GM18508 (cell line): ENCODE measurements around the gene NID1.
"Not testable (repeated sequence)": the region's sequence is repeated elsewhere in the genome, so short reads cannot be mapped to it uniquely, and the experiment has no call there.

ENCODE experiments used
- ATAC-seq: cut with Tn5 transposase; IDR thresholded peaks from one replicate; pipeline ENCODE4 v1.9.1; 2021; ENCODE audit warnings: moderate number of reproducible peaks; ENCODE audit not compliant: insufficient read depth, unreplicated experiment

Gene NID1

DNA sequence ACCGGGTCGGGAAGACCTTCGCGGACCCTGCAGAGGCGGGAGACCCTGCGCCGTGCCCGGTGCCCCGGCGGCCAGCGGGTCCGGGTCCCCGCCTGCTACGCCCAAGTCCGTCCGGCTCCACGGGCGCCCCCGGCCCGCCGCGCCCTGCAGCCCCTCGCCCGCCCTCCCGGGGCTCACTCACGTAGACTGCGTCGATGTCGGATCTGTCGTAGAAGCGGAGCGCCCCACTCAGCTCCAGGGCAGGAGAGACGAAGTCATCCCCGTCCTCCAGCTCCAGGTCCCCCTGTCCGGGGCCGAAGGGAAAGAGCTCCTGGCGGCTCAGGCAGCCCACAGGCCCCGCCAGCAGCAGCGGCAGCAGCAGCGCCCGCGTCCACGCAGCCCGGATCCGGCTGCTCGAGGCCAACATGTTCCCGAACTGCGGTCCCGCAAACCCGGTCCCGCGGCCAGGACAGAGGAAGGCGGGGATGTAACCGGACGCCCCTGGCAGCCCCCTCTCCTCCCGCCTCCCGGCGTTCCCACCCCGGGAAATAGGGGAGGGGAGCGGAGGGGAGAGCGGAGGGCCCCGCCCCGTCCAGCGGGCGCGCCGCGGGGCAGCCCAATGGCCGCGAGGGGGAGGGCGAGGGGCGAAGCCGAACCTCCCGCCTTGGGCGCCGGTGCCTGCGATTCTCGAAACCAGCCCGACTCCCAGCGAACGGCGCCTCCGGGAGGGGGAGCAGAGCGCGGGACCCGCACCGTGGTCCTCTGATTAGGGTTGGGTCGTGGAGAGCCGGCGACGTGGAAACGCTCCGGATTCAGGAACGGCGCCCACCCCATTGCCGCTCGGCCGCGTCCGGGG lies at the start of gene NID1:
Gene NID1, minus strand, starts transcription at position 417 of the 835 bp plus-strand sequence. Its CDS starts 11 bp downstream, at position 406.
- ATAC-seq: no peak

DNA sequence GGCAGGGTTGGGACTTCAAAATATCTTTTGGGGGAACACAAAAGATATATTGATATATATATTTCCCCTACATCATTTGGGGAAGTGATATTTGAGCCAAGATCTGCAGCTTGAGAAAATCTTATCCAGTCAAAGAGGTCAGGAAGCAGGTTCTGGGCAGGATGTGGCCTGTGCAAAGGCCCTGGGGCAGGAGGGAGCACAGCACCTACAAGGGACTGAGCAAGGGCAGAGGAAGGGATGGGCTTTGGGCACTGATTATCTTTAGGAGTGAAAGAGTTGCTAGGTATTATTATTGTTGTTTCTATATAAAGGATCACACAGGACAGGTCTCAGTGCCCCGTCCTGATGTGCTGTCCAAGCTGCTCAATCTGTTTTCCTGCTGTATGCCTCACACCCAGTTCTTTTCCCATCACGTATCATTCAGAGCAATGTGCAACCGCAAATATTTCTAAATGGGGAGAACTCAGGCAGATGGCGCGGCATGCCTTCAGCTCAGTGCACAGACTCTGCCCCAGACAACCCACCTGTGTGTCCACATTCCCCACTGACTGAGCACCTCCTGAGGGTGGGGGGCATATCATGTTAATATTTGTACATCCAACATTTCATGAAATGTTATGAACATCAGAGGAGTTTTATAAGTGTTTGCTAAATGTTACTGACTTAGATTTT lies 49.3 kb upstream of the NID1 start:
- no peak for ATAC-seq

DNA sequence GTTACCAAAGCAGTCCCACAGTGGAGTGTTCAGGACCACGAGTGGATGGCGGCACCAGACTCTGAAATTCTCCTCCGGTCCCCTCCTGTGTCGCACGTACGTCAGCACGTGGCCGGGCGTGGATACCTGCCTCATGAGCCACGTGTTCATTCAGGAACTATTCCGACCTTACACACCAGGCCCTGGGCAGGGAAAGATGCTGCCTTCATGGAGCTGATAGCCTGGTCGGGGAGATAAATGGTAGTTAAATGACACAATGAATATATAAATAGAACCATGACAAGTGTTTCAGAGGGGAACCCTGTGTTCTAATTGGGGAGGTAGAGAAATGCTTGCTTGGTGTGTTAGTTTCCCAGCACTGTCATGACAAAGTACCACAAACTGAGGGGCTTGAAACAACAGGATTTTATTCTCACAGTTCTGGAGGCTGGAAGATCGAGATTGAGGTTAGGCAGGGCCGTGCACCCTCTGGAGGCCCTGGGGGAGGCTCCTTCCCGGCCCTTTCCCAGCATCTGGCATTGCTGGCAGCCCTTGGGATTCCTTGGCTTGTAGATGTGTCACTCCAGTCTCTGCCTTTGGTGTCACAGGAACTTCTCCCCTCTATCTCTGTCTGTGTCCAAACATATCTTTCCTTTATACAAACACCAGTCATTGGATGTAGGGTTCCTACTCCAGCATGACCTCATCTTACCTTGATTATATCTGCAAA lies 48.6 kb upstream of the NID1 start:
- ATAC-seq: no peak

DNA sequence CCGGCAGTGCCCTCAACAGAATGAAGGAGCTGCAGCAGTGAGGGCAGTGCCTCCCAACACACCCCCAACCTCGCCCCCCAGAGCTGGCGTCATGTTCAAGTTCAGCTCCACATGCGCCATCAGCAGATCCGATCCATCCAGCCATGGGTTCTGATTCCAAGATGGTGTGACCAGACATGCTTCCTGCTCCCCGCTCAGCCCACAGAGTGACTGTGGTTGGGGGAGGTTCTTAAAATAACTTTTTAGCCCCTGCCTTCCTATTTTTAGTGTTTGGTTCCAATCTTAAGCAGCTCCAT lies 47.4 kb upstream of the NID1 start:
- no peak for ATAC-seq

DNA sequence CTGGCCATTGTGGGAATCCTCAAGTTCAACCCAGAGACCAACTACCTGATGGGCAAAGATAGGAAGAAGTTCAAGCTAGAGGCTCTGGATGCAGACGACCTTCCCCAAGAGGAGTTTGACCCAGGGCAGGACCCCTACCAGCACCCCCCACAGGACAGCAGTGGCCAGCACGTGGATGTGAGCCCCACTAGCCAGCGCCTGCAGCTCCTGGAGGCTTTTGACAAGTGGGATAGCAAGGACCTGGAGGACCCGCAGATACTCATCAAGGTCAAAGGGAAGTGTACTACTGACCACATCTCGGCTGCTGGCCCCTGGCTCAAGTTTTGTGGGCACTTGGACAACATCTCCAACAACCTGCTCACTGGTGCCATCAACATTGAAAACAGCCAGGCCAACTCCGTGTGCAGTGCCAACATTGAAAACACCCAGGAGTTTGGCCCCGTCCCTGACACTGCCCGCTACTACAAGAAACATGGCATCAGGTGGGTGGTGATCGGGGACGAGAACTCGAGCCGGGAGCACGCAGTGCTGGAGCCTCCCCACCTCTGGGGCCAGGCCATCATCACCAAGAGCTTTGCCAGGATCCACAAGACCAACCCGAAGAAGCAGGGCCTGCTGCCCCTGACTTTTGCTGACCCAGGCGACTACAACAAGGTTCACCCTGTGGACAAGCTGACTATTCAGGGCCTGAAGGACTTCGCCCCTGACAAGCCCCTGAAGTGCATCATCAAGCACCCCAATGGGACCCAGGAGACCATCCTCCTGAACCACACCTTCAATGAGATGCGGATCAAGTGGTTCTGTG lies 46.8 kb upstream of the NID1 start:
- no peak for ATAC-seq

DNA sequence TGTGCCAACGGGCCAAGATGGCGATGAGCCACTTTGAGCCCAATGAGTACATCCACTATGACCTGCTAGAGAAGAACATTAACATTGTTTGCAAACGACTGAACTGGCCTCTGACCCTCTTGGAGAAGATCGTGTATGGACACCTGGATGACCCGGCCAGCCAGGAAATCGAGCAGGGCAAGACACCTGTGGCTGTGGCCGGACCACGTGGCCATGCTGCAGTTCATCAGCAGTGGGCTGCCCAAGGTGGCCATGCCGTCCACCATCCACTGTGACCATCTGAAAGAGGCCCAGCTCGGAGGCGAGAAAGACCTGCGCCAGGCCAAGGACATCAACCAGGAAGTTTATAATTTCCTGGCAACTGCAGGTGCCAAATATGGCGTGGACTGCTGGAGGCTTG lies 45.2 kb upstream of the NID1 start:
- no peak for ATAC-seq

DNA sequence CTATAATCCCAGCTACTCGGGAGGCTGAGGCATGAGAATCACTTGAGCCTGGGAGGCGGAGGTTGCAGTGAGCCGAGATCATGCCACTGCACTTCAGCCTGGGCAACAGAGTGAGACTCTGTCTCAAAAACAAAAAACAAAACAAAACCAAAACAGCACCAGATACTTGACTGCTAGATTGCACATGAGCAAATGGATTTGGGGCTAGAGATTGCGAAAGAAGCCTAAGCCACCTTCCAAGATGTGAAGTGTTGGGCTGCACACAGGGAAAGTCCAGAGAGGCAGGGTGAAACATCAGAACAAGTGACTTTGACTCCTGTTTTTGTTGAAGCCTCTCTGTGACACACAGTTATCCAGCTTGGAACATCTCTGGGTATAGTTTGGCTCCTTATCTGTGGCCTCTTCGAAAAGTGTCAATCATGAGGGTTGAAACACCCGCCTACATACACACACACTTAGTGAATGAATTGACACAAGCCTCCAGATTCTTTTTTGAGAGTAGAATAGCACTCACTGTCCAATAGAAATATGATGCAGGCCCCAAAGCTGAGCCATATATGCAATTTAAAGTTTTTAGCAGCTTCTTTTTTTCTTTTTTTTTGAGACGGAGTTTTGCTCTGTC lies 43.2 kb upstream of the NID1 start:
- no peak for ATAC-seq

DNA sequence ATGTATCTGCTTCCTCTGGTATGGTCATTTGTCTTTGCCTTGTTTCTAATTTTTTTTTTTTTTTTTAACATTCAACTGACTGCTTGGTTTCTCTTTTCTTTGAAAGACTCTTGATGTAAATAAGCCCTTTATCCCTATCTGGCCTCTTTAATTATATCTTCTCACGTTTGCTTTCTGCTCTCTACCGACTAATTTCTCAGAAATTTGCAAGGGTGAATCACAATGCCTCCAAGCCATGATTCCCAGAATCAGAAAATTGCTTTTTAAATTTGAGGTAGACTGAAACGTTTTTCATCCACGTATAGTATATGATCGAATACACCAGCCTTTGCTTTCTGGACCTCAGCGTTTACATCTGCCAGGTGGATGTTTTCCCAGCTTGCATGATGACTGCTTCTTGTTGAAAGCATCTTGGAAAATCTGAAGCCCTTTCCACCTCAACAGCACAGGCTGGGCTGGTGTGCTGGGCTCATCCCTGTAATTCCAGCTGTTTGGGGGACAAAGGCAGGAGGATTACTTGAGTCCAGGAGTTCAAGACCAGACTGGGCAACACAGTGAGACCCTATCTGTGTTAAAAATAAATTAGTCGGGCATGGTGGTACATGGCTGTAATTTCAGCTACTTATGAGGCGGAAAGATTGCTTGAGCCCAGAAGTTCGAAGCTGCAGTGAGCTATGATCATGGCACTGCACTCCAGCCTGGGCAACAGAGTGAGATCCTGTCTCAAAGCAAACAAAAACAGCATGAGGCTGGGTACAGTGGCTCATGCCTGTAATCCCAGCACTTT lies 42.4 kb upstream of the NID1 start:
- no peak for ATAC-seq

GRCh38 chr1:236103646-236104218 lies 38.8 kb upstream of the NID1 start:
- ATAC-seq: no peak

DNA sequence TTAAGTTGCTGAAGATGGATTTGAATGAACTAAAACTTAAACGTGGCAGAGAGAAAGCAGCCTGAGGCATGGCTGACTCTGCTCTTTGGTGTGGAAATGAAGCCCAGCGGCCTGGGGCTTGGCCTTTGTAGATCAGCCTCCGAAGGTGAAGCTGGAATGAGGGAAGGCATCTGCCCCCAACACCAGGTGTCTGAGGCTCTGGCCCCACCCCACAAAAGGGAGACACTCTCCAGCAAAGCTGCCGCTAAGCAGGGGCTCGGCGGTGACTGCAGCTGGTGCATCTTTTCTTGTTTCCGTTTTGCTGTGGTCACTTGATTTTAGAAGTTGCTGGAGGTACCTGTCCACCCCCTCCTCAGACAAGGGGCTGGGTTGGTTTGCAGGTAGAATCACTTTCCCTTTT lies 38.2 kb upstream of the NID1 start:
- no peak for ATAC-seq

DNA sequence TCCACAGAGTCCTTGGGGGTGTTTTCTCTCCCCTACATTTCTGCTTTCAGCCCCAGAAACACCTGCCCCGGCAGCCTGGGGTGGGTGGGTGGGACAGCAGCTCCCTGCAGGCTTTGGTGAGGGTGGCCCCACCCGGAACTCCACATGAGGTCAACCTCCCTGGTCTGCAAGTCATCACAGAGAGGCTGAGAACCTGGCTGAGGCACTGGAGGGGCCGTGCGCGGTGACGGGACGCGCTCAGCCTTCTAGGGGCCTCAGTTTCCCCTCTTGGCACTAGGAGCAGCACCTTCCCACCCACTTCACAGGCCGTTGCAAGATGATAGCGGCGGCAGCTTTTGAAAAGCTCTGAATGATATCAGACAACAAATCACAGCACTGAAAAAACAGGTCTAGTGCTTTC lies 37.7 kb upstream of the NID1 start:
- ATAC-seq: no peak

DNA sequence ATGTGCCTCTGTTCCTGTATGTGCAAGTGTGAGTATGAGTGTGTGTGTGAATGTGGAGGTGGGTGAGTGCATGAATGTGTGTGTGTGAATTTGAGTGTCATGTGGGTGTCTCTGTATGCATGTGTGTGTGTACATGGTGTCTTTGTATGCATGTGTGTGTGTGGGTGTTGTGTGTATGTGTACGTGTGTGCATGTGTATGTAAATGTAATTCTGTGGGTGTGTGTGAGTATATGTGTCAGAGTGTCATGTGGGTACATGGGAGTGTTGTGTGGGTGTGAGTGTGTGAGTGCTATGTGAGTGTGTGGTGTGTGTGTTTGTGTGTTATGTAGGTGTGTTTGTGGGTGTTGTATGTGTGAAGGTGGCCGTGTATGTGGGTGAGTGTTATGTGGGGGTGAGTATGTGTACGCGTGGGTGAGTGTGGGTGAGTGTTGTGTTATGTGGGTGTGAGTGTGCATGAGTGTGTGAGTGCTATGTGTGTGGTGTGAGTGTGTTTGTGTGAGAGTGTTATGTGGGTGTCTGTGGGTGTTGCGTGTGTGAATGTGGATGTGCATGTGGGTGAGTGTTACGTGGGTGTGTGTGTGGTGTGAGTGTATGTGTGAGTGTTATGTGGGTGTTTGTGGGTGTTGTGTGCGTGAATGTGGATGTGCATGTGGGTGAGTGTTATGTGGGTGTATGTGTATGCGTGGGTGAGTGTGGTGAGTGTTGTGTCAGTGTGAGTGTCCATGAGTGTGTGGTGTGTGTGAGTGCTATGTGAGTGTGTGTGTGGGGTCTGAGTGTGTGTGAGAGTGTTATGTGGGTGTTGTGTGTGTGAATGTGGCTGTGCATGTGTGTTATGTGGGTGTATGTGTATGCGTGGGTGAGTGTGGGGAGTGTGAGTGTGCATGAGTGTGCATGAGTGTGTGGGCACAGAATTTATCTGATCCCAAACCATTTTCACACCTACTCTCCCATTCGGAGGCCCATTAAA lies 36.6 kb upstream of the NID1 start:
- no peak for ATAC-seq

GRCh38 chr1:236100799-236101198 lies 35.9 kb upstream of the NID1 start:
- ATAC-seq: no peak

GRCh38 chr1:236099355-236099974 lies 34.6 kb upstream of the NID1 start:
- ATAC-seq: no peak

DNA sequence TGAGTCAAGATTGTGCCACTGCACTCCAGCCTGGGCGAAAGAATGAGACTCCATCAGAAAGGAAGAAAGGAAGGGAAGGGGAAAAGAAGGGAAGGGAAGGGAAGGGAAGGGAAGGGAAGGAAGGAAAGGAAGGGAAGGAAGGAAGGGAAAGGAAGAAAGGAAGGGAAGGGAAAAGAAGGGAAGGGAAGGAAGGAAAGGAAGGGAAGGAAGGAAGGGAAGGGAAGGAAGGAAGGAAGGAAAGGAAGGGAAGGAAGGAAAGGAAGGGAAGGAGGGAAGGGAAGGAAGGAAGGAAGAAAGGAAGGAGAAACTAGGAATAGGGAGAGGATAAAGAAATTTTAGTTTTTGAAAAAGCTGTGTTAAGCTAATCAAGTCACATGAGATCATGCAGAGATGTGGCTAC lies 33.4 kb upstream of the NID1 start:
- ATAC-seq: no peak

GRCh38 chr1:236096660-236097482 lies 32.0 kb upstream of the NID1 start:
- ATAC-seq: not testable (repeated sequence)
